Measurements from ENCODE around the gene TAS2R41. TPM values are rescaled to one million over a fixed set of nuclear protein-coding genes. Genes with fewer than 3 reads are reported as not detected.

The TAS2R41 gene
- not detected in 2 replicates for total RNA-seq

GRCh38 chr7:143477501-143478150 is at the start of gene TAS2R41:
Gene TAS2R41, plus strand, starts transcription at chr7:143477873. Its CDS starts 0 bp downstream, at chr7:143477873.

GRCh38 chr7:143443153-143443552 is 34.5 kb upstream of the TAS2R41 start, which contains the start of gene TAS2R60:
Gene TAS2R60, plus strand, starts transcription at chr7:143443453. Its CDS starts 0 bp downstream, at chr7:143443453.

Other genes with a start within 250 kb of the TAS2R41 start
- gene GSTK1, start 214.4 kb upstream of the TAS2R41 start, total RNA-seq: 142 and 159 TPM in 2 replicates
- gene TMEM139, start 192.9 kb upstream of the TAS2R41 start, total RNA-seq: not detected in 2 replicates
- 13.2 and 13.4 TPM in 2 replicates for gene CASP2, start 189.5 kb upstream of the TAS2R41 start, total RNA-seq
- gene CLCN1, start 161.8 kb upstream of the TAS2R41 start, total RNA-seq: not detected in 2 replicates
- gene FAM131B, start 115.2 kb upstream of the TAS2R41 start, total RNA-seq: 0.54 and 1.2 TPM in 2 replicates
- 244 and 257 TPM in 2 replicates for gene ZYX, start 96.5 kb upstream of the TAS2R41 start, total RNA-seq
- 0.07 TPM in 1 of 2 replicates, not detected in the other for gene EPHA1, start 69.0 kb upstream of the TAS2R41 start, total RNA-seq
- not detected in 2 replicates for gene TAS2R60, start 34.4 kb upstream of the TAS2R41 start, total RNA-seq
- not detected in 2 replicates for gene CTAGE15, start 93.9 kb downstream of the TAS2R41 start, total RNA-seq
- 16.5 and 19.4 TPM in 2 replicates for gene TCAF2, start 143.1 kb downstream of the TAS2R41 start, total RNA-seq

All from mammary microvascular endothelial cell (primary cell).